Measurements from ENCODE around the gene AREL1. TPM values are rescaled to one million over a fixed set of nuclear protein-coding genes. Genes with fewer than 3 reads are reported as not detected.

AREL1 gene
- total RNA-seq, 1 experiment from 2014 or later, result 34.2 TPM

DNA sequence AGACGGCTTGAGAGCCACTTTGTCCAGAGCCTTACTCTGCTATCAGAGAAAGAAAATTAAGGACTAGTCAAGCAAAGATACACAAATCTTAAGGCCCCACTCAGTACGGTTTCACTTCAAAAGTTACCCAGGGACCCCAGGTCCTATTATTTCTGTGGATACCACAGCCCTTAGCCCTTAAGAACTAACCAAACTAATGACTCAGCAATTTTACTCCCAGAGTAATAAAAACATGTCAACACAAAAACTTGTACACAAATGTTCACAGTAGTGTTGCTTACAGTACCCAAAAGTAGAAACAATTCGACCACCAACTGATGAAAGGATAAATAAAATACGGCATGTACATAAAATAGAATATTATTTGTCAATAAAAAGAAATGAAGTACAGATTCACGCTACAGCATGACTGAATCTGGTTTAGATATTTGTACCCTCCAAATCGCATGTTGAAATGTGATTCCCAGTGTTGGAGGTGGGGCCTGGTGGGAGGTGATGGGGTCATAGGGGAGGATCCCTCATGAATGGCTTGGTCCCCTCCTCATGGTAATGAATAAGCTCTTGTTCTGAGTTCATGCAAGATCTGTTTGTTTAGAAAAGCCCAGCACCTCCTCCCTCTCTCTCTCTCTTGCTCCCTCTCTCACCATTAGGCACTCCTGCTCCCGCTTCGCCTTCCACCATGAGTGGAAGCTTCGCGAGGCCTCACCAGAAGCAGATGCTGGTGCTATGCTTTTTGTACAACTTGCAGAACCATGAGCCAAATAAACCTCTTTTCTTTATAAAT lies 30.5 kb downstream of the AREL1 start:
- Histone ChIP-seq H3K14ac (ENCODE audit: insufficient read depth, low read length) (no peak overlapping the region), H3K4me2 (ENCODE audit: insufficient read depth, insufficient read length, low read length) (no peak overlapping the region), H3K23me2 (ENCODE audit: insufficient read length, low read depth, low read length, poor library complexity, severe bottlenecking) (no peaks in the 10 kb centered on the region), H2BK15ac (ENCODE audit: low read depth, low read length) (no peak overlapping the region), H3K4ac (ENCODE audit: low read depth, low read length) (no peak overlapping the region), H2AK5ac (ENCODE audit: insufficient read length, low read length) (no peak overlapping the region), H3K79me2 (ENCODE audit: insufficient read depth, low read length) (no peaks in the 10 kb centered on the region), H4K8ac (replicated peaks; ENCODE audit: insufficient read length, low read depth, low read length) (no peak overlapping the region), H2AFZ (ENCODE audit: low read length) (no peak overlapping the region), H4K20me1 (ENCODE audit: control insufficient read depth, insufficient read depth, insufficient read length) (no peaks in the 10 kb centered on the region), H4K91ac (ENCODE audit: insufficient read length, low read depth, low read length) (no peak overlapping the region), H3K27me3 (ENCODE audit: insufficient read depth, low read length) (no peaks in the 10 kb centered on the region), H3T11ph (ENCODE audit: low read length) (no peak overlapping the region), H3K9me3 (ENCODE audit: control insufficient read depth, low read depth, low read length) (no peaks in the 10 kb centered on the region), H3K9ac (ENCODE audit: extremely low read depth, insufficient read length, low read length) (no peak overlapping the region), H3K56ac (ENCODE audit: insufficient read length, low read depth, low read length) (no peak overlapping the region), H4K5ac (ENCODE audit: insufficient read length, low read depth, low read length) (no peak overlapping the region), H3K4me1 (ENCODE audit: insufficient read depth, low read length) (peaks cover 2% of the 10 kb centered on the region), H2BK5ac (ENCODE audit: insufficient read length, low read length) (no peak overlapping the region), H3K79me1 (ENCODE audit: insufficient read depth, low read depth, low read length, poor library complexity, severe bottlenecking) (no peaks in the 10 kb centered on the region), H2BK12ac (ENCODE audit: insufficient read length, low read depth, low read length) (no peak overlapping the region), H3K18ac (ENCODE audit: insufficient read length, low read depth, low read length) (no peak overlapping the region), H3K23ac (ENCODE audit: insufficient read length, low read depth, low read length) (no peak overlapping the region), H2BK20ac (ENCODE audit: low read depth, low read length, poor library complexity, severe bottlenecking) (no peak overlapping the region), H2BK120ac (ENCODE audit: low read depth, low read length, poor library complexity, severe bottlenecking) (no peak overlapping the region), H3K27ac (ENCODE audit: insufficient read length, low read depth, low read length) (no peak overlapping the region)
- peaks cover 10 to 33% (median 31%) of the 10 kb centered on the region in 3 experiments; a peak in 6 of 7 replicates for H3K36me3 Mint-ChIP-seq (ENCODE audit: insufficient read depth in 1 of 3, low read depth in 3 of 3)
- no CpG with 5 or more reads among the region's 10 CpGs for WGBS (ENCODE audit: extremely low coverage, insufficient read length, low lambda C conversion rate)
- H3K27me3 Mint-ChIP-seq (ENCODE audit: low read depth), result no peaks in the 10 kb centered on the region
- H3K9me3 Mint-ChIP-seq, result no peaks in the 10 kb centered on the region
- H3K4me1 Mint-ChIP-seq, result peaks cover 10 to 12% of the 10 kb centered on the region in 2 experiments; a peak in 3 of 4 replicates
- no peak overlapping the region for H3K4me3 Mint-ChIP-seq
- H3K27ac Mint-ChIP-seq, result peak overlapping the region; percentile 56 to 88 (median 76); a peak in 5 of 7 replicates
- TF ChIP-seq, protein P1, sequence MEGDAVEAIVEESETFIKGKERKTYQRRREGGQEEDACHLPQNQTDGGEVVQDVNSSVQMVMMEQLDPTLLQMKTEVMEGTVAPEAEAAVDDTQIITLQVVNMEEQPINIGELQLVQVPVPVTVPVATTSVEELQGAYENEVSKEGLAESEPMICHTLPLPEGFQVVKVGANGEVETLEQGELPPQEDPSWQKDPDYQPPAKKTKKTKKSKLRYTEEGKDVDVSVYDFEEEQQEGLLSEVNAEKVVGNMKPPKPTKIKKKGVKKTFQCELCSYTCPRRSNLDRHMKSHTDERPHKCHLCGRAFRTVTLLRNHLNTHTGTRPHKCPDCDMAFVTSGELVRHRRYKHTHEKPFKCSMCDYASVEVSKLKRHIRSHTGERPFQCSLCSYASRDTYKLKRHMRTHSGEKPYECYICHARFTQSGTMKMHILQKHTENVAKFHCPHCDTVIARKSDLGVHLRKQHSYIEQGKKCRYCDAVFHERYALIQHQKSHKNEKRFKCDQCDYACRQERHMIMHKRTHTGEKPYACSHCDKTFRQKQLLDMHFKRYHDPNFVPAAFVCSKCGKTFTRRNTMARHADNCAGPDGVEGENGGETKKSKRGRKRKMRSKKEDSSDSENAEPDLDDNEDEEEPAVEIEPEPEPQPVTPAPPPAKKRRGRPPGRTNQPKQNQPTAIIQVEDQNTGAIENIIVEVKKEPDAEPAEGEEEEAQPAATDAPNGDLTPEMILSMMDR (conservative IDR thresholded peaks at IDR 0.05), result no peak
- no peak for DNase-seq
